Neural cell (in vitro differentiated cells): ENCODE measurements around the gene GSC.

Experiments used
- EP300 ChIP-seq: fragments of 450-650 bp; conservative IDR thresholded peaks from 2 replicates; pipeline ENCODE4 v1.6.1; 2014; ENCODE audit warnings: antibody characterized with exemption, mild to moderate bottlenecking, moderate library complexity; ENCODE audit not compliant: poor library complexity, severe bottlenecking
- TAF1 ChIP-seq: IDR thresholded peaks from 2 replicates; pipeline ENCODE4 v1.6.1; 2012; ENCODE audit warnings: low read depth
- TF ChIP-seq, protein P1 (sequence below): fragments of 450-650 bp; IDR thresholded peaks from 2 replicates; pipeline ENCODE4 v1.5.1; 2014; ENCODE audit warnings: antibody characterized with exemption, mild to moderate bottlenecking, moderate library complexity; ENCODE audit not compliant: poor library complexity, severe bottlenecking
- TF ChIP-seq, protein P2 (sequence below): IDR thresholded peaks from 2 replicates; pipeline ENCODE4 v1.6.1; 2012; ENCODE audit warnings: borderline replicate concordance

DNA sequence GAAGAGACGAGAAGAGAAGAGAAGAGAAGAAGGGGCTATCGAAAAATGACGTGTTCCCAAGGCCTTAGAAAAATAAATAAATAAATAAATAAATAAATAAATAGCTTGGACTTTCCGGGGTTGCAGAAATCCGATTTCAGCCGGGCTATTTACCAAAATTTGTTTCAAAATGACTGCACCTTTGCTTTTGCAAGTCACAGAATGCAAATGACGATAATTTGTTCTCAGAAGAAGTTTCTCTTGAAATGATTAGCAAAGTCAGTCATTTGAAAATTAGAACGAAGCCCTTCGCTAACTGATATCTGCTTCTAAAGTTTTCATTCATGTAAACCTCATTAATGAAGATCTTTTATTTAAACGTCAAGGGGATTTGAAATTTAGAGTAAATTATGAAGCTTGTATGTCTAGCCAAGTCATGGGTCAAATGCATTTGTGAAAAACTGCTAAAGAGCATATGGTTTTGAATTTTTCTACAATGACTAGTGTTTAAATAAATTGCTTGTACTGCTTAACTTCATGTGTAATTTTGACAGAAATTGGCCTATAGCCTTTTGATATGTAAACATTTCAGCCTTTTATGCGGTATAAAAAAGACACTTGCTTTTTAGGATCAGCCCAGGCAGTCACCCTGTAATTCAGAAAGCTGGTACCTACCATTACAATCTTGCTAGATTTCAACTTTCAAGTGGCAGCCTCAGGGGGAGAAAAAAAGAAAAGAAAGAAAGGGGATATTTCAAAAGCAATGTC, 4.6 kb upstream of the GSC start:
- TF ChIP-seq TAF1: no peak
- TF ChIP-seq, protein P1, sequence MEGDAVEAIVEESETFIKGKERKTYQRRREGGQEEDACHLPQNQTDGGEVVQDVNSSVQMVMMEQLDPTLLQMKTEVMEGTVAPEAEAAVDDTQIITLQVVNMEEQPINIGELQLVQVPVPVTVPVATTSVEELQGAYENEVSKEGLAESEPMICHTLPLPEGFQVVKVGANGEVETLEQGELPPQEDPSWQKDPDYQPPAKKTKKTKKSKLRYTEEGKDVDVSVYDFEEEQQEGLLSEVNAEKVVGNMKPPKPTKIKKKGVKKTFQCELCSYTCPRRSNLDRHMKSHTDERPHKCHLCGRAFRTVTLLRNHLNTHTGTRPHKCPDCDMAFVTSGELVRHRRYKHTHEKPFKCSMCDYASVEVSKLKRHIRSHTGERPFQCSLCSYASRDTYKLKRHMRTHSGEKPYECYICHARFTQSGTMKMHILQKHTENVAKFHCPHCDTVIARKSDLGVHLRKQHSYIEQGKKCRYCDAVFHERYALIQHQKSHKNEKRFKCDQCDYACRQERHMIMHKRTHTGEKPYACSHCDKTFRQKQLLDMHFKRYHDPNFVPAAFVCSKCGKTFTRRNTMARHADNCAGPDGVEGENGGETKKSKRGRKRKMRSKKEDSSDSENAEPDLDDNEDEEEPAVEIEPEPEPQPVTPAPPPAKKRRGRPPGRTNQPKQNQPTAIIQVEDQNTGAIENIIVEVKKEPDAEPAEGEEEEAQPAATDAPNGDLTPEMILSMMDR: no peak
- TF ChIP-seq, protein P2, sequence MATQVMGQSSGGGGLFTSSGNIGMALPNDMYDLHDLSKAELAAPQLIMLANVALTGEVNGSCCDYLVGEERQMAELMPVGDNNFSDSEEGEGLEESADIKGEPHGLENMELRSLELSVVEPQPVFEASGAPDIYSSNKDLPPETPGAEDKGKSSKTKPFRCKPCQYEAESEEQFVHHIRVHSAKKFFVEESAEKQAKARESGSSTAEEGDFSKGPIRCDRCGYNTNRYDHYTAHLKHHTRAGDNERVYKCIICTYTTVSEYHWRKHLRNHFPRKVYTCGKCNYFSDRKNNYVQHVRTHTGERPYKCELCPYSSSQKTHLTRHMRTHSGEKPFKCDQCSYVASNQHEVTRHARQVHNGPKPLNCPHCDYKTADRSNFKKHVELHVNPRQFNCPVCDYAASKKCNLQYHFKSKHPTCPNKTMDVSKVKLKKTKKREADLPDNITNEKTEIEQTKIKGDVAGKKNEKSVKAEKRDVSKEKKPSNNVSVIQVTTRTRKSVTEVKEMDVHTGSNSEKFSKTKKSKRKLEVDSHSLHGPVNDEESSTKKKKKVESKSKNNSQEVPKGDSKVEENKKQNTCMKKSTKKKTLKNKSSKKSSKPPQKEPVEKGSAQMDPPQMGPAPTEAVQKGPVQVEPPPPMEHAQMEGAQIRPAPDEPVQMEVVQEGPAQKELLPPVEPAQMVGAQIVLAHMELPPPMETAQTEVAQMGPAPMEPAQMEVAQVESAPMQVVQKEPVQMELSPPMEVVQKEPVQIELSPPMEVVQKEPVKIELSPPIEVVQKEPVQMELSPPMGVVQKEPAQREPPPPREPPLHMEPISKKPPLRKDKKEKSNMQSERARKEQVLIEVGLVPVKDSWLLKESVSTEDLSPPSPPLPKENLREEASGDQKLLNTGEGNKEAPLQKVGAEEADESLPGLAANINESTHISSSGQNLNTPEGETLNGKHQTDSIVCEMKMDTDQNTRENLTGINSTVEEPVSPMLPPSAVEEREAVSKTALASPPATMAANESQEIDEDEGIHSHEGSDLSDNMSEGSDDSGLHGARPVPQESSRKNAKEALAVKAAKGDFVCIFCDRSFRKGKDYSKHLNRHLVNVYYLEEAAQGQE: no peak
- TF ChIP-seq EP300: no peak
